Neural cell (in vitro differentiated cells): ENCODE data around the gene GNB1. TPM values are rescaled to one million over a fixed set of nuclear protein-coding genes. Genes with fewer than 3 reads are reported as not detected.
"Not testable (repeated sequence)": the region's sequence is repeated elsewhere in the genome, so short reads cannot be mapped to it uniquely, and the experiment has no call there.

Experiments
- H2AFZ ChIP-seq: fragments of 200-600, 300-800 bp; sonication (generic), shearing (Covaris generic); 2 replicates; pipeline ENCODE4 v1.6.0; 2014; ENCODE audit warnings: low read depth, mild to moderate bottlenecking, antibody characterized with exemption, low read length, moderate library complexity
- H3F3A ChIP-seq: fragments of 200-600 bp; shearing (Covaris generic); 2 replicates; pipeline ENCODE4 v1.6.1; 2016; ENCODE audit warnings: mild to moderate bottlenecking, moderate library complexity, mixed read lengths, antibody characterized with exemption, low read length; ENCODE audit not compliant: insufficient read depth, poor library complexity, severe bottlenecking
- H3K27ac ChIP-seq: fragments of 200-600, 300-800 bp; sonication (generic), shearing (Covaris generic); 2 replicates; pipeline ENCODE4 v1.5.1; 2014; ENCODE audit warnings: mild to moderate bottlenecking, low read length, moderate library complexity
- H3K27me3 ChIP-seq: fragments of 300-800, 200-600 bp; sonication (generic), shearing (Covaris generic); 2 replicates; pipeline ENCODE4 v1.6.0; 2014; ENCODE audit warnings: mild to moderate bottlenecking, low read depth, low read length, moderate library complexity; ENCODE audit not compliant: insufficient read depth
- H3K36me3 ChIP-seq: fragments of 300-800, 200-600 bp; sonication (generic), shearing (Covaris generic); 2 replicates; pipeline ENCODE4 v1.5.1; 2014; ENCODE audit warnings: mild to moderate bottlenecking, antibody characterized with exemption, low read length, moderate library complexity; ENCODE audit not compliant: insufficient read depth
- H3K4me2 ChIP-seq: fragments of 300-800, 200-600 bp; sonication (generic), shearing (Covaris generic); 2 replicates; pipeline ENCODE4 v1.6.0; 2014; ENCODE audit warnings: mild to moderate bottlenecking, low read length
- H3K4me3 ChIP-seq: fragments of 300-800, 200-600 bp; sonication (generic), shearing (Covaris generic); 2 replicates; pipeline ENCODE4 v1.5.1; 2014; ENCODE audit warnings: mild to moderate bottlenecking, low read length, moderate library complexity
- H3K79me2 ChIP-seq: fragments of 200-600 bp; shearing (Covaris generic); replicated peaks from 2 replicates; pipeline ENCODE4 v1.6.0; 2014; ENCODE audit warnings: mild to moderate bottlenecking, low read length, moderate library complexity; ENCODE audit not compliant: insufficient read depth
- H3K9ac ChIP-seq: fragments of 300-800, 200-600 bp; sonication (generic), shearing (Covaris generic); 2 replicates; pipeline ENCODE4 v1.6.1; 2016; ENCODE audit warnings: mild to moderate bottlenecking, low read length, mixed read lengths
- H3K9me2 ChIP-seq: fragments of 200-600 bp; shearing (Covaris generic); 2 replicates; pipeline ENCODE4 v1.6.1; 2016; ENCODE audit warnings: mild to moderate bottlenecking, low read length, mixed read lengths; ENCODE audit not compliant: insufficient read depth
- H3K9me3 ChIP-seq: fragments of 200-600, 300-800 bp; sonication (generic), shearing (Covaris generic); 2 replicates; pipeline ENCODE4 v1.6.1; 2016; ENCODE audit warnings: mild to moderate bottlenecking, mixed run types, low read length, moderate library complexity, mixed read lengths
- H4K20me1 ChIP-seq: fragments of 200-600 bp; shearing (Covaris generic); 2 replicates; pipeline ENCODE4 v1.6.1; 2016; ENCODE audit warnings: mild to moderate bottlenecking, mixed run types; ENCODE audit not compliant: insufficient read depth
- CTCF ChIP-seq: fragments of 450-650 bp; IDR thresholded peaks from 2 replicates; pipeline ENCODE4 v1.5.1; 2014; ENCODE audit warnings: antibody characterized with exemption, mild to moderate bottlenecking, moderate library complexity; ENCODE audit not compliant: poor library complexity, severe bottlenecking
- EP300 ChIP-seq: fragments of 450-650 bp; conservative IDR thresholded peaks from 2 replicates; pipeline ENCODE4 v1.6.1; 2014; ENCODE audit warnings: antibody characterized with exemption, mild to moderate bottlenecking, moderate library complexity; ENCODE audit not compliant: poor library complexity, severe bottlenecking
- EZH2 ChIP-seq: fragments of 200-600, 300-800 bp; shearing (Covaris generic), sonication (generic); IDR thresholded peaks from 2 replicates; pipeline ENCODE4 v1.6.1; 2014; ENCODE audit warnings: antibody characterized with exemption, low read length, borderline replicate concordance, mild to moderate bottlenecking; ENCODE audit not compliant: insufficient read depth, poor library complexity, severe bottlenecking
- MXI1 ChIP-seq: fragments of 450-650 bp; conservative IDR thresholded peaks from 2 replicates; pipeline ENCODE4 v1.6.1; 2014; ENCODE audit warnings: antibody characterized with exemption, mild to moderate bottlenecking; ENCODE audit not compliant: poor library complexity, severe bottlenecking
- POLR2AphosphoS5 ChIP-seq: IDR thresholded peaks from 2 replicates; pipeline ENCODE4 v1.6.1; 2012
- RAD21 ChIP-seq: fragments of 450-650 bp; conservative IDR thresholded peaks from 2 replicates; pipeline ENCODE4 v1.6.1; 2014; ENCODE audit warnings: antibody characterized with exemption, mild to moderate bottlenecking, moderate library complexity
- REST ChIP-seq: IDR thresholded peaks from 2 replicates; pipeline ENCODE4 v1.6.1; 2012; ENCODE audit warnings: borderline replicate concordance
- SMC3 ChIP-seq: fragments of 450-650 bp; conservative IDR thresholded peaks from 2 replicates; pipeline ENCODE4 v1.6.1; 2014; ENCODE audit warnings: antibody characterized with exemption, mild to moderate bottlenecking, moderate library complexity; ENCODE audit not compliant: poor library complexity
- TAF1 ChIP-seq: IDR thresholded peaks from 2 replicates; pipeline ENCODE4 v1.6.1; 2012; ENCODE audit warnings: low read depth
- polyA plus RNA-seq: library from polyadenylated mRNA; depleted of rRNA; stranded (reverse); fragments of >200 nt; gene quantifications from 2 replicates; pipeline ENCODE4 v1.2.3, GENCODE V29; 2014

Gene GNB1
- polyA plus RNA-seq, 1 donor from 2014 or later, result 325 TPM

GRCh38 chr1:1938276-1938573 is 47.3 kb upstream of the GNB1 start:
- Histone ChIP-seq H3K9me3 (no peaks in the 10 kb centered on the region), H3K79me2 (no peaks in the 10 kb centered on the region), H2AFZ (no peak overlapping the region), H4K20me1 (no peaks in the 10 kb centered on the region), H3K4me2 (no peak overlapping the region), H3K4me3 (no peak overlapping the region), H3K9me2 (no peaks in the 10 kb centered on the region), H3K9ac (no peak overlapping the region), H3F3A (no peaks in the 10 kb centered on the region), H3K36me3 (no peaks in the 10 kb centered on the region), H3K27me3 (no peaks in the 10 kb centered on the region), H3K27ac (no peak overlapping the region)
- TF ChIP-seq RAD21, result no peak

- H3K4me2 ChIP-seq, result no peak overlapping the region
- no peaks in the 10 kb centered on the region for H3K9me3 ChIP-seq
- H2AFZ ChIP-seq, result no peak overlapping the region
- no peak overlapping the region for H3K27ac ChIP-seq
- H3K36me3 ChIP-seq, result no peaks in the 10 kb centered on the region
- no peaks in the 10 kb centered on the region for H3F3A ChIP-seq
- no peaks in the 10 kb centered on the region for H4K20me1 ChIP-seq
- H3K4me3 ChIP-seq, result no peak overlapping the region
- no peaks in the 10 kb centered on the region for H3K79me2 ChIP-seq
- H3K27me3 ChIP-seq, result no peaks in the 10 kb centered on the region
- no peak overlapping the region for H3K9ac ChIP-seq
- TF ChIP-seq SMC3 (no peak), POLR2AphosphoS5 (no peak), EZH2 (no peak), RAD21 (no peak), CTCF (no peak), EP300 (no peak), TAF1 (no peak), MXI1 (no peak), REST (no peak)
- no peaks in the 10 kb centered on the region for H3K9me2 ChIP-seq
These were observed 46.8 kb upstream of the GNB1 start for GRCh38 chr1:1937549-1938275.

GRCh38 chr1:1937061-1937460 is 46.2 kb upstream of the GNB1 start:
- Histone ChIP-seq H3K4me2 (no peak overlapping the region), H3K9me3 (no peaks in the 10 kb centered on the region), H4K20me1 (no peaks in the 10 kb centered on the region), H3F3A (no peaks in the 10 kb centered on the region), H3K9me2 (no peaks in the 10 kb centered on the region), H3K79me2 (no peaks in the 10 kb centered on the region), H3K4me3 (no peak overlapping the region), H3K9ac (no peak overlapping the region), H3K27ac (no peak overlapping the region), H2AFZ (no peak overlapping the region), H3K36me3 (no peaks in the 10 kb centered on the region), H3K27me3 (no peaks in the 10 kb centered on the region)
- TF ChIP-seq CTCF, result no peak
- no peak for TF ChIP-seq TAF1
- TF ChIP-seq MXI1, result no peak
- TF ChIP-seq POLR2AphosphoS5, result no peak
- no peak for TF ChIP-seq RAD21
- no peak for TF ChIP-seq EP300
- no peak for TF ChIP-seq SMC3

GRCh38 chr1:1934848-1935247 is 44.0 kb upstream of the GNB1 start:
- not testable (repeated sequence) for H3K27me3 ChIP-seq, H3K4me3 ChIP-seq, H3K36me3 ChIP-seq, H3F3A ChIP-seq, H3K9me3 ChIP-seq, H3K9me2 ChIP-seq, H3K27ac ChIP-seq, H2AFZ ChIP-seq, H3K4me2 ChIP-seq, H3K79me2 ChIP-seq, H3K9ac ChIP-seq, H4K20me1 ChIP-seq
